Activated gamma-delta T cell (primary cell): Measurements from ENCODE around the gene HOXA4.

Source experiments
- DNase-seq: peaks from one replicate; lab custom pipeline; 2025; lab: John Stamatoyannopoulos, UW

HOXA4 gene

DNA sequence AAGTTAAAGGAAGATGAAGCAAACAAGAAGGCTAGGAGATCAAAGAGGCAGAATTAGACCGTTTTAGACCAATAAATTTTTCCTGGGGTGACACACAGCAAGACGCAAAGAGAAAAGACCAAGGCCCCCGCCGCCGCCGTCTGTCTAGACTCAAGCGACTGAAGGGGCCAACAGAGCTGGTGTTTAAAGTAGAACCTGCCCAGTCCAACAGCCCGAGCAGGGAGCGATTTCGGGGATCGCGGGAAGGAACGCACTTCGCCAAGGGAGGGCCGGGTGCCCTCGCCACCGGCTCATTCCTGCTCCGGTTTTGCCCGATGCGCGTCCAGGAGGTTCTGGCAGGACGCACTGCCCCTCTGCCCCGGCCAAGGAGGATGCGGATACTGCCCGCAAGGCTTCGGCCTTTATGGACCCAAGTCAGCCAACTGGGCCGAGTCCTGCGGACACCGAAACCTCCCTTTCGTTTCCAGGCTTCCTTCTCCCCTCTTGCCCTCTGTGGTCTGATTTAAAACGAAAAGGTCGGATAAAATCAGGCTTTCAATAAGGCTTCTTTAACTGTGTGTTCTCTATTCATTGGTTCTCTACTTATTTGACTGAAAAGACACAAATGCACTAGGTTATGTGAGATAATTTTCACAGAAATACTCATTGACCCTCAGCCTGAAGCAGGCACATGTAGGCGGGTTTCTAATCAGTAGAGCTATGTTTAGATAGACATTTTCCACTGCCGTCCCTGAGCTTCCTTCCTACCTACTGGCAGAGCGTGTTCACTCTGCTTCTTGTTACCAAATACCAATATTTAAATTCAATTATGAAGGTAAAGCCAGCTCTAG, 28.1 kb upstream of the HOXA4 start:
- no peak for DNase-seq

DNA sequence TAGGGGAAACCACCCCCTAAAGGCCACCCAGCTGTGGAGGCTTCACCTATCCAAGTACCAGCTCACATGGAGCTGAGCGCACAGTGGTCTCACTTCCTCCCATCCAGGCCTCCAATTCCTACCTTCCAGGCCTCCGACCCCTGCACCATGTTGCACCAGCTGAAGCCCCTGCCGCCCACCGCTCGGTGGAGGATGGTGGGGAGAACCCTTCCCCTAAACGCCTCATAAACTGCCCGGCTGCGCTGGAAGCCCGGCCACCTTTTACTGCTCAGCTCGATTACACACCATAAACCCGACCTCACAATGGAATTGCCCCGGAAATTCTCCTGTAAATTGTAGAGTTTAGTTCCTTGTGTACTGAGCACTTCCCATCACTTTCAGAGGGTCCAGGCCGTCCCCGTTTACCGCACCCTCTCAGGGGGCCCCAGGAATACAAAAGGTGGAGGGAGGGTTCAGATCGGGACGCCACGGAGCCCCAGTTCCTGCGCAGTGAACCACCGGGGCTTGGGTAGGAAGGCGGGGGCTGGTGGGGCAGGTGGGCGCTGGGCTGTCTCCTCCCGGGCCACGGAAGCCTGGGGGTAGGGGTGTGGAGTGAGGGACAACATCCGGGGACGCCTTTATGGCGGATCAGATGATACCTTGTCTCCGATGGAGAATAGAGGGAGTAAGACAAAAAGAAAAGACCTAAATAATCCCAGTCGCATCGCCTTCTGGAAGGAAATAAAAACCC, 27.3 kb upstream of the HOXA4 start:
- DNase-seq, result no peak

DNA sequence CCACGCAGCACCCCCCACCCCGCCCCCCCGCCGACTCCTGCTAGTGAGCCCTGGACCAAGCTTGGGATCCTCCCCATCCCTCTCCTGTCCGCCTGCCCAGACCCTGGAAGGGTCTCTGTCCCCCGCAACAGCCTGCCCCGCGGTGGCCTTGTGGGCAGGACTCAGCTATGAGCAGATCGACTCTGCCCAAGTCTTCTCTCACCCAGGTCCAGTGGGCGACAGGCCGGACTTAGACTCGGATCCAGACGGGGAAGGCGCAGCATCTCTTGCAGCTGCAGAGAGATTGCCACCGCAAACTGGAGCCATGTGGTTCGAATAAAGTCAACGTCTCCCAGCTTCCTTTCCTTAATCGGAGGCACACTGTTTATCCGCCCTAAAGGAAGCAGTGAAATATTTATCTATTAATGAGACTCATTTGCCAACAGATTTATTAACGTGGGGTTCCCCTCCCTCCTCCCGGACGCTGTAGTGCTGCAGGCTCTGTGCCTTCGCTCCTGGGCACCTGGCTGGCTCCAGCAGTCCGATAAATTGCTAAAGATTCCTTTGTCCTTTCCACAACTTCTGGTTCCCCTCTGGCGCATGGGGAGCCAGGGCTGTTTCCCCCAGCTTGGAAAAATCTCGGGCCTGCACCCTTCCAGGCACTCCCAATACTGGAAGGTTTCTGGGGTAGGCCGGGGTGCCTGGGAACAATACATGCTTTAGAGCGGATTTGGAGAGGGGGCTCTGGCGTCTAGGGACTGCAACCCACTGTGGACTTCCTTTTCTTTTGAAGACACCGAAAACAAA, 26.6 kb upstream of the HOXA4 start:
- DNase-seq, result no peak

DNA sequence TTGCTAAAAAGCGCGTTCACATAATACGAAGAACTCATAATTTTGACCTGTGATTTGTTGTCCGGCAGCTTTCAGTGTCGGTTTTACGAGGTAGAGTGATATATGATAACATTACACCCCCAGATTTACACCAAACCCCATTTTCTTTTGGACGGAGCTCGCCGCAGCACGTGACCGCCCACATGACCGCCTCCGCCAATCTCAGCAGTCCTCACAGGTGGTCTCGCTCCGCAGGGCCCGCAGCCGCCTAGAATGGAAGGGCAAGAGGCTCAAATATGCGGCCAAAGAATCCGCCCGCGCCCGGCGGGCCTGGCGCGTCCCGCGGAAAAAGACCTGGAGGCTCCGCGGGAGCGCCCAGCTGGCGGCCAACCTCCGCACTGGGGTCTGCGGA, 25.9 kb upstream of the HOXA4 start, which contains the start of gene HOXA7:
TSS of gene HOXA7 (minus strand) at position 168 of the 391 bp plus-strand sequence. CDS start at position 38, 130 bp downstream.
- no peak for DNase-seq

DNA sequence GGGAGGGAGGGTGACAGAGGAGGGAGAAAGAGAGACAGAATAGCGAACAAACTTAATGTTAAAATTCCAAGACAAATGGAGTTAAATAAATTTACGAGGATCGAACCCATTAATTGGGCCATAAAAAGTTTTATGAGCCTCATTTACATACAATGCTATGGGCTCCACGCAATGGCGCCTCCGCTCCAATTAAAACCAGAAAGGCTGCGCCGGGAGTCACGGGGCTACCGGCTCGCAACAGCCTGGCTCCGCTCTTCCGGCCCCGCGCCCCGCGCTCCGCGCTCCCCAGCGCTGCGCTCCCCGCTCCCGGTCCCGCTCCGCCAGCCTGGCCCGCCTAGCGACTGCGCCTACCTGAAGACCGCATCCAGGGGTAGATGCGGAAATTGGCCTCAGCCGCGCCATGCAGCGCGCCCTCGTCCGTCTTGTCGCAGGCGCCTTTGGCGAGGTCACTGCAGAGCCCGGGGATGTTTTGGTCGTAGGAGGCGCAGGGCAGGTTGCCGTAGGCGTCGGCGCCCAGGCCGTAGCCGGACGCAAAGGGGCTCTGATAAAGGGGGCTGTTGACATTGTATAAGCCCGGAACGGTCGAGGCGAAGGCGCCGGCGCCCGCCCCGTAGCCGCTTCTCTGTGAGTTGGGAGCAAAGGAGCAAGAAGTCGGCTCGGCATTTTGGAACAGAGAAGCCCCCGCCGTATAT, 25.4 kb upstream of the HOXA4 start:
- no peak for DNase-seq

DNA sequence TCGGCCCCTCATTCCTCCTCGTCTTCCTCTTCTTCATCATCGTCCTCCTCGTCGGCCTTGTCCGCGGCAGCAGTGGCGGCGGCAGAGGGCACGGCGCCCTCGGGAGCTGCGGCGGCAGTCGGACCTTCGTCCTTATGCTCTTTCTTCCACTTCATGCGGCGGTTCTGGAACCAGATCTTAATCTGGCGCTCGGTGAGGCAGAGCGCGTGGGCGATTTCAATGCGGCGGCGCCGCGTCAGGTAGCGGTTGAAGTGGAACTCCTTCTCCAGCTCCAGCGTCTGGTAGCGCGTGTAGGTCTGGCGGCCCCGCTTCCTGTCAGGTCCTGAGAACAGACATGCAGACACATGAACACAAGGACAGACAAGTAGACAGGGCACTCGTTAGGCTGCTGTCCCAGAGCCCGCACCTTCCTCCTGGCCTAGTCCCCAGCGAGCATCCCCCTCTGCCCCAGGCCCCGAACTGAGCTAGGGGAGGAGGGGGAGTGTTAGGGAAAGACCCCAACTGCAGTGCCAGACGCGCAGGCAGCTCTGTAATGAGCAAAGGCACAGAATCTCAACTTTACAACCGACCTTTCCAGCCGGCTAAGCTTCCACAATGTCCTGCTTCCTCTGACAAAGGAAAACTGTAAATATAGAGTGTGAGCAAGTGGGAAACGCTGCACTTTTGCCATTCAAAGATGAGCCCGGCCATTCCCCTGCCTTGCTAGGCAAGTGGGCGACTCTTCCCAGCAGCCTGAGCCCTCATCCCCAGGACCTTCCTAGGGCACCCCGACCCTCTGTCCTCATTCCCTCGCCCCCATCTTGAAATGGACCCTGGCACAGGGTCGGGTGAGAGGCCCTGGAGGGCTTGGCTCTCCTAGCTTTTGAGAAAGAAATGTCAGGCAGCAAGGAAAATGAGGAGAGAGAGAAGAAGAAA, 24.6 kb upstream of the HOXA4 start:
- DNase-seq, result no peak

DNA sequence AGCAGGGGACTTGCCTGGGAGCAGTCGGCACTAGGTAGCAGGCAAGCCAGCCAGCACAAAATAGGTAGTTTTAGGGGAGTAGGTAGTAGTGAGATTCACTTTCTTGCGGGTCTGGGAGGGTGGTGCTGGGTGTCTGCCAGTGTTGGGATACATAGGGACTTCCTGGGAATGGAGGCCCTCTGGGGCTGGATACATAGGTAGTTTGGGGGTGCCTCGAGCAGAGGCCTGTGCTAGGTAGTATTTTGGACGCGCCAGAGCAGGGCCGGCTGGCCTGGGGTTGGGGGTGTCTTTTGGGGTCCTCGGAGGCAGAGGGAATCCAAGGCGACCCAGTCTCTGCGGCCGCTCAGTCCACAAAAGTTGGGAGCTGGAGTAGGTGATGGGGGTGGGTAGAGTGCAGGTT, 23.8 kb upstream of the HOXA4 start:
- DNase-seq, result no peak

DNA sequence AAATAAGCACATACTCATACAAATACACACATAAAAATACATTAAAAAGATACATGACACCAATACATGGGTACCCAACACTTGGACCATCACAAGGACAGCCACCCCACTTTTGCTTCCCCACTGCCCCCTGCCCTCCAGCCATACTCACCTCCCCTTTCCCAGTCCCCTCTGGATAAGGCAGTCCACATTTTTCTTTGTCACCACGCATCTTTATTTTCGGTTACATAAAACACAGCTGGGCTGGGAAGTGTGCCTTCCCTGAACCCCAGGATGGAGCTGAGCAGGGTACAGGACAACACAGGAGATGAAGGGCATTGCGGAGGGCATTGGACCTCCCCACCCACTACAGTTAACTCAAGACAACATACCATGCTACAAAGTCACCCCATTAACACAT, 23.0 kb upstream of the HOXA4 start:
- DNase-seq, result no peak

DNA sequence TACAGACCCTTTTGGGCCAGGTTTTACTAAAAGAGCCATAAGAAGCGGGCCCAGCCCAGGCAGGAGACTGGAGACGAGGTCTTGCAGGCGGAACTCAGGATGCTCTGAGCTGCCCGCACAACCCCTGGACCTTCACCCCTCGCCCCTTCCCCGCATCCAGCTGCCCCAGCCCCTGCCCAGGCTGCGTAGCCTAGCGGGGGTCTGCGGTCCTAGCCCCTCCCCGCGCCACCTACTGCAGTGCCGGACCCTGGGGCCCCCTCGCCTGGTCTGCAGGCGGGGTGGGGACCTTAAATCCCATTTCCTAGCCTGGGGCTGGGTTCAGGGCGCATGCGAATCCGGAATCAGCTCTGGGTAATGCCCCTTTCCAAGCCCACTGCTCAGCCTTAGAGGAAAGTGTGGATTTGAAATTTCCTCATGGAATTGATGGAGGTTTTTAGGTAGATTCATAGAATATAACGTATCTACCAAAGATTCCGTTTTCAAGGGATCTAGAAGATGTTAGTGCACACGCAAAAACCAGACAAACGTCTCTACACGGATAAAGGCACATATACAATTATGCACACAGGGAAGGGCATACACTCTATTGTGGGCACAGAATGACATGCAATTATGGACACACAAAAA, 22.4 kb upstream of the HOXA4 start:
- DNase-seq, result no peak

DNA sequence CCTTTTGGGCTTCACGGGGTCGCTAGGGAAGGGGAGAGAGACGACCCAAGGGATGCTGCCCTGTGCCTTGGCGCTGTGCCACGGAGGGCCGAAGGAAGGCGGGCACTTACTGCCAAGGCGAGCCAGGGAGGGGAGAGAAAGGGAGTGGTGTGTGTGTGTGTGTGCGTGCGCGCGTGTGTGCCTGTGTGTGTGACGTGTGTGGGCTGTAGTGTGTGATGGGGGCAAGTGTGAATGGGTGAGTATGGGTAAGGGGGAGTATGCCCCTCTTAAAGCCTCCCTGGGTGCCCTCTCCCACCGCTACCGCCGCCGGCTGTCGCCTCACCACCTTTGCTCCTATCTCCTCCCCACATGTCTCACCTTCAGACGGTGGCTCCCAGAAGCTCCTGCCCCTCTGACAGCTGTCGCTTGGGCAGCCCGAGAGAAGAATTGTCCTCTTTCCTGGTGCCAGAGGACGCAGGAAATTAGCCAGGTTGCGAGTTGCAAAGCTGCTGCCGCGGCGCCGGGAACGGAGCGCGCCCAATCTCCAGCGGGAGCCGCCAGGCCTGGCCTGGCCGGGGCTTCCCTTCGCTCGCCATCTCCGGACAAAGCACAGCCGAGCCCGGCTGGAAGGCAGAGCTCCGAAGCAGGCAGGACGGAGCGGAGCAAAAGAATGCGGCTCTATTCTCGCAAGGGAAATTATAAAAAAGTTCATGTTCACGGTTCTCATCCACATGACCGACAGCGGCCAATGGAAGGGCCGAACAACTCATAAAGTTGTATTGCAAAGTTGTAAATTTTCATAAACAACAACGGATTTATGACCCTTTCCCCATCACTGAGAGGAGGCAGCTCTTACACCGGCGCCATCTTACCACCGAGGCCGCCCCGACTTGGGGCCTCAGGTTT, 21.6 kb upstream of the HOXA4 start, which contains the start of gene HOXA3:
TSS of gene HOXA3 (minus strand) at position 653 of the 885 bp plus-strand sequence. CDS start 41,943 bp downstream, outside the sequence.
- DNase-seq, result no peak

DNA sequence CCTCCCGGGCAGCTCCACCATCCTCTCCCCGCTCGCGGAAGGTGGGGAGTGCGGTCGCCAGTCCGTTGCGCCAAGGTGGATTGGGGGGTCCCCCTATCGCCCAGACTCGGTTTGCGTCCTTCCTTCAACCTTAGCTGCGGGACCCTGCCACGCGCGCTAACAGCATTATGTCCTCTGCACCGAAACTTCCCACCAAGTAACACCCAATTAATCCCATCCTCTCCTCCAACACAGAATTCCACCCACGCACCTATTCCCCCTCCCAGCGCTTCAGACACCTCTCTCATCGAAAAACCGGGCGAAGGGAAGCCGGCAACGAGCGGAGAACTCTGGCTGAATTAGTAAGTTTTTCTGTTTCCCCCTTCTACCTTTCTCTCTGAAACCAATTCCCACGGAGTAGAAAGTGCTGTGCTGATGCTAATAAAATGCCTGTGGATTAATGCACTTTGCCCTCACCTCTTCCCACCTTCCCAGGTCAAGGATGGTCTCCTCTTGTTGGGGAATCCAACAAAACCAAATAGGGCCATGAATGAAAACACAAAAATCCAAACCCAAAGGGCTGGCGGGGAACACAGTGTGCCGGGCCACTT, 20.9 kb upstream of the HOXA4 start:
- no peak for DNase-seq

DNA sequence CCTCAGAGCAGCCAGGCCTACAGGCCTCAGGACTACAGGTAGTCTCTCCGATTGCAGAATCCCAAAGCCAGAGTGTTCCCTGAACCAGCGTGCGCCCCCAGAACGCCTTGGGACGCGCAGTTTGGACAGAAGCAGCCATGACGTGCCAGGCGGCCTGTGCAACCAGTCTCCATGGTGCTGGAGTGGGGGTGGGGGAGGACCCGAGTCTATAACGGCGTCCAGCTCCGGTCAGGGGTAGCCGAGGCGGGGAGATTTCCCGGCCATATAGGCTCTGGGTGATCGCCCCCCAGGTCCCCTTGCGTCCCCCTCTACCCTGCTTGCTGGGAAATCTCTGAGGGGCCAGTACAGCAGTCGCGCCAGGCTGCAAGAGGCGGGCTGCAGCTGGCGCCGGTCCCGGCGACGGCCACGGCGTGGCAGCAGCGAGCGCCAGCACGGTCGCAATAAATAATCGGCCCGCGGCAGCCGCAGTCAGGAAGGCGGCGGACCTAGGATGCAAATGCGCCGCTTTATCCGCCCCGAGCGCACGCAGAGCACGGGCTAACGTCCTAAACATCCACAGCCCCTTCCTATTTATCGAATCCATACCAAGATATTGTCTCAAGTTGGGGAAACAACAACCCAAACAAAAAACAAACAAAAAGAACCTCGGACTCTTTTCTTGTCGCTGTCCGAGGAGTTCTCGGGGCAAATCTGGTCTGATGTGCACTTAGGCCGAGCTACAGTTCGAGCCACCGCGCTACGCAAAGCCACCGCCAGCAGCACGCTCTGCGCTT, 20.2 kb upstream of the HOXA4 start:
- peak; percentile 45 for DNase-seq

DNA sequence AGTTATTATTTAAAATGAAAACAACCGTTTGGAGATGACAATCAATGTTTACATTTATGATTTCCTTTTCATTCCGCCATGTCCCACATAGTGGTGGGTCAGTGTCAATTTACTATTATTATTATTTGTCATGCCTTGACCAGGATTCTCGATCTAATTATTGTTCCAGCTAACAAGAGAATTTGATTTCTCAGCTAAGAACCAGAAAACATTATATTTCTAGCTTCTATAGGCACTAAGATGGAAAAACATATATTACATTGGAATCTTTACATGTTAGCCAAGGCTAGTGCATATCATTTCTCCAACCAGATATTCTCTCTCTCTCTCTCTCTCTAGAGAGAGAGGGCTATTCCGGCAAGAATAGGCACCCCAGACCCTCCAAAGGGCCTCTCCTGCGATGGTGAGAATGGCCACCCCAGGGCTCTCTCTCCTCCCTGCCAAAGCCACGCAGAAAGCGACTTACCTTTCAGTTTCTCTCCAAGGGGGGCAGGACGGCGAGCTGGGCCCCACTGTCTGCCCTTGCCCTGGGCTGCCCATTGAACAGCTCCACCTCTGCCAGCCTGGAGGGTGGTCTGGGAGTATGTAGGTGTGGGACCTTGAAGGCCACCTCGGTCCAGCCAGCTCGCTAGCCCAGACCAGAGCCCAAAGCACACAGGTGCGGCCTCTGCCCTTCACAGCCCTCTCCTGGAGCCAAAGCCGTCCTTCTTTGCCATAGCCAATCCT, 19.4 kb upstream of the HOXA4 start:
- no peak for DNase-seq

DNA sequence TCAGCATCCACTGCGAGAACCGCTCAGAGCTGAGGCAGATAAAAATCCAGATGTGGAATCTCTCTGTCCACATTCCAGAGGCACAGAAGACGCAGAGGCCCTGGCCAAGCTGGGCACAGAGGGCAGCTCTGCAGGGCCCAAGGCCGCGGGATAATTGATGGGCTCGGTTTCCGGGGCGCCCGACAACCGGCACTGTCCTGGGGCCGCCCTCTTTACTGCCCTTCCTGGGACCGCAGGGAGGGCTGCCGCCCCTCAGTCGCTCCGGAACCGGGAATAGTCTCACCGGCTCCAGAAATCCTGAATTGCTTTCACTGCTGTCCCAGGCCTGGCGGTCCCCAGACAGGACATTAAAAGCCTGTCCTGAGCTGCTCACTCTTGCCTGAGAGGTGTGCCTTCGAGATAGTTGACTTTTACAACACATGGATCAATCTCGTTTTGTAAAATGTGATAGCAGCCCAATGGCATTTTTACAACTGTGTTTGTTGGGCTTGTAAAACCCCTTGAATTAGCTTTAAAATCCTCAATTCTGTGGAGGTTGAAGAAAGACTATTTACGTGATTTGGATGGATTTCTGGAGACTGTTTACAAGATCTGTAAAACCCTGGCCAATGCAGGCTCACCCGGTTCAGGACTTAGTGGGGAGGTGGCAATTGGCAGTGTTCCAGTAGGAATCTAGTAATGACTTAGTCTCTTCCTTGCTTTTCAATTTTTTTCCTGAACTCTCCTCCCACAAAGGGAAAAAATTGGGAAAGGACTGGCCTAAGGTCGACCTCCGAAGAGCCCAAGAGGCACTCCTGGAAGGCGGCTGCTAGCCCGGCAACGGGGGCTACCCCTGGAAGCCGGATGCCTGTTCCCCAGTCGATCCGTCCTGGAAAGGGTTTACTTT, 18.4 kb upstream of the HOXA4 start:
- no peak for DNase-seq

DNA sequence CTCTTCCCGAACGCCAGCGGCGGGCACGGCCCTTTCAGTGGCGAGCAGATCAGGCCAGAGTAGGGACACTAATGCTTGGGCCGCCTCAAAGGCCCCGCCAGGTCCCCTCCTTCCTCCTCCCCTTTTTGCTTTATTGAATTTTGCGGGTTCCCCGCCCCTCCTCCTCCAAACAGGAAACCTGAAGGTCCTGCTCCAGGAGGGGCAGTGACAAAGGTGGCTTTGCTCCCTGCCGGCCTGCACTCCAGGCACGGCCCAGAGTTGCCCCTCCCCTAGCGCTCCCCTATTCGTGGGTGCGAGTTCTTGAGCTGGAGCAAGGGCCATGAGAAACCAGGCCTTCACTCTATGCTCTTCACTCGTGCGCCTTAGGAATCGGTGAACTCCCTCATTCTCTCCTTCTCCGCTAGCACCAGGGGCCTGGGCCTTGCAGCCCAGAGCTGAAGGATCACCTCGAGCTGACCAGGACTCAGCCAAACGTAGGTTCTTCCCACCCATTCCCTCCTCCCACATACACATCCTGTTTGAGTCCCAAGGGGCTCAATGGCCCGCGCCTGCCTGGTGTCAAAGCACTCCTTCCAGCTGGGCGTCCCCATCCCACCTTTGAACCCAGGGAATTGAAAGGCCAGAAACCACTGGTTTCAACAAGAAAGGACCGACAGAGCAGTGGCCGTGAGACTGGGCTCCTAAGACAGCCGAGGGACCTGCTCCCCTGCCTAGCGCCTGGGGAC, 17.6 kb upstream of the HOXA4 start:
- no peak for DNase-seq
